Measurements from ENCODE around the gene BCL11A. TPM values are rescaled to one million over a fixed set of nuclear protein-coding genes. Genes with fewer than 3 reads are reported as not detected.

Gene BCL11A
- total RNA-seq, 1 donor from 2014 or later = 0.67 TPM

- no peak for DNase-seq (ENCODE audit: low spot score)
- H3K36me3 ChIP-seq = no peaks in the 10 kb centered on the region
- H3F3A ChIP-seq (ENCODE audit: low read depth) = no peaks in the 10 kb centered on the region
- H2AFZ ChIP-seq (replicated peaks) = no peak overlapping the region
- no peak overlapping the region for H3K27ac Mint-ChIP-seq
- peaks cover 20% of the 10 kb centered on the region for H3K4me1 Mint-ChIP-seq
- no peaks in the 10 kb centered on the region for H3K9me3 Mint-ChIP-seq
- no peaks in the 10 kb centered on the region for H3K27me3 ChIP-seq
- no peak overlapping the region for H3K27ac ChIP-seq
- H4K20me1 ChIP-seq (ENCODE audit: low read depth) = no peaks in the 10 kb centered on the region
- H3K4me3 Mint-ChIP-seq = no peak overlapping the region
- no peaks in the 10 kb centered on the region for H3K79me2 ChIP-seq (ENCODE audit: low read depth)
- H3K9me3 ChIP-seq (ENCODE audit: low read depth) = no peaks in the 10 kb centered on the region
- TF ChIP-seq EZH2 (IDR thresholded peaks at IDR 0.05) (no peak), CTCF (IDR thresholded peaks at IDR 0.05) (no peak), EZH2phosphoT487 (IDR thresholded peaks at IDR 0.05) (no peak)
- peaks cover 8% of the 10 kb centered on the region for H3K27me3 Mint-ChIP-seq (ENCODE audit: insufficient read depth, low read depth)
- peak overlapping the region; percentile 15 for H3K4me2 ChIP-seq
- peaks cover 37% of the 10 kb centered on the region for H3K4me1 ChIP-seq
- no peak overlapping the region for H3K4me3 ChIP-seq
- H3K36me3 Mint-ChIP-seq = peaks cover 3% of the 10 kb centered on the region
- no peak overlapping the region for H3K9ac ChIP-seq
These were observed 12.3 kb downstream of the BCL11A start for GRCh38 chr2:60541056-60541651.

GRCh38 chr2:60540074-60540473, 13.4 kb downstream of the BCL11A start:
- no peaks in the 10 kb centered on the region for H3K79me2 ChIP-seq (ENCODE audit: low read depth)
- no peaks in the 10 kb centered on the region for H3F3A ChIP-seq (ENCODE audit: low read depth)
- H3K27me3 Mint-ChIP-seq (ENCODE audit: insufficient read depth, low read depth) = peaks cover 9% of the 10 kb centered on the region
- no peak overlapping the region for H3K4me3 ChIP-seq
- no peaks in the 10 kb centered on the region for H3K27me3 ChIP-seq
- no peaks in the 10 kb centered on the region for H4K20me1 ChIP-seq (ENCODE audit: low read depth)
- H3K36me3 ChIP-seq = no peaks in the 10 kb centered on the region
- no peak overlapping the region for H3K9ac ChIP-seq
- DNase-seq (ENCODE audit: low spot score) = no peak
- no peak for TF ChIP-seq CTCF (IDR thresholded peaks at IDR 0.05)
- TF ChIP-seq EZH2 (IDR thresholded peaks at IDR 0.05) = no peak
- no peak for TF ChIP-seq EZH2phosphoT487 (IDR thresholded peaks at IDR 0.05)
- H3K4me1 Mint-ChIP-seq = peaks cover 27% of the 10 kb centered on the region
- peaks cover 47% of the 10 kb centered on the region for H3K4me1 ChIP-seq
- no peaks in the 10 kb centered on the region for H3K9me3 Mint-ChIP-seq
- H3K27ac ChIP-seq = no peak overlapping the region
- H3K36me3 Mint-ChIP-seq = peaks cover 3% of the 10 kb centered on the region
- no peak overlapping the region for H3K27ac Mint-ChIP-seq
- no peak overlapping the region for H2AFZ ChIP-seq (replicated peaks)
- no peak overlapping the region for H3K4me3 Mint-ChIP-seq
- H3K9me3 ChIP-seq (ENCODE audit: low read depth) = no peaks in the 10 kb centered on the region
- H3K4me2 ChIP-seq = no peak overlapping the region

GRCh38 chr2:60539140-60539539, 14.3 kb downstream of the BCL11A start:
- H3K27ac ChIP-seq = no peak overlapping the region
- peaks cover 56% of the 10 kb centered on the region for H3K4me1 ChIP-seq
- no peak overlapping the region for H3K9ac ChIP-seq
- no peak overlapping the region for H3K4me3 Mint-ChIP-seq
- no peaks in the 10 kb centered on the region for H3K9me3 ChIP-seq (ENCODE audit: low read depth)
- H3K27me3 Mint-ChIP-seq (ENCODE audit: insufficient read depth, low read depth) = peaks cover 9% of the 10 kb centered on the region
- no peak overlapping the region for H3K4me2 ChIP-seq
- no peak overlapping the region for H3K4me3 ChIP-seq
- no peaks in the 10 kb centered on the region for H3F3A ChIP-seq (ENCODE audit: low read depth)
- no peaks in the 10 kb centered on the region for H3K27me3 ChIP-seq
- peaks cover 3% of the 10 kb centered on the region for H3K36me3 Mint-ChIP-seq
- H3K9me3 Mint-ChIP-seq = no peaks in the 10 kb centered on the region
- peaks cover 8% of the 10 kb centered on the region for H3K79me2 ChIP-seq (ENCODE audit: low read depth)
- H3K27ac Mint-ChIP-seq = no peak overlapping the region
- H3K36me3 ChIP-seq = no peaks in the 10 kb centered on the region
- peaks cover 32% of the 10 kb centered on the region for H3K4me1 Mint-ChIP-seq
- DNase-seq (ENCODE audit: low spot score) = no peak
- TF ChIP-seq CTCF (IDR thresholded peaks at IDR 0.05) (no peak), EZH2phosphoT487 (IDR thresholded peaks at IDR 0.05) (no peak), EZH2 (IDR thresholded peaks at IDR 0.05) (no peak)
- H4K20me1 ChIP-seq (ENCODE audit: low read depth) = no peaks in the 10 kb centered on the region
- no peak overlapping the region for H2AFZ ChIP-seq (replicated peaks)

All from neural progenitor cell (in vitro differentiated cells).